Activated B cell treated with CpG ODN at 0.5 μM for 24 hours (primary cell): ENCODE measurements around the gene SLC25A2. TPM values are rescaled to one million over a fixed set of nuclear protein-coding genes. Genes with fewer than 3 reads are reported as not detected.
"Not testable (repeated sequence)": the region's sequence is repeated elsewhere in the genome, so short reads cannot be mapped to it uniquely, and the experiment has no call there.

ENCODE experiments used
- ATAC-seq: fragments of 200-7000 bp; cut with Tn5 transposase; one replicate; pipeline ENCODE4 v1.10.0; 2021; ENCODE audit warnings: low read depth, mild to moderate bottlenecking, moderate library complexity
- CTCF ChIA-PET: fragments of 350-600 bp; sonication (Branson Sonifier 250); formaldehyde crosslinking; loops from one replicate; lab custom pipeline; 2021; ENCODE audit warnings: antibody characterized with exemption; lab: Charles Lee
- POLR2A ChIA-PET: fragments of 350-600 bp; sonication (Branson Sonifier 250); formaldehyde crosslinking; loops from one replicate; lab custom pipeline; 2021; ENCODE audit warnings: antibody characterized with exemption; lab: Charles Lee
- DNase-seq: peaks from one replicate; pipeline ENCODE4 v3.0.0; 2022
- H3K27ac Mint-ChIP-seq: one replicate; pipeline ENCODE4 v1.8.0; 2020; ENCODE audit warnings: mixed read lengths
- H3K27me3 Mint-ChIP-seq: one replicate; pipeline ENCODE4 v1.8.0; 2021; ENCODE audit warnings: mixed read lengths
- H3K36me3 Mint-ChIP-seq: one replicate; pipeline ENCODE4 v1.8.0; 2021; ENCODE audit warnings: low read depth, mixed read lengths
- H3K4me1 Mint-ChIP-seq: one replicate; pipeline ENCODE4 v1.8.0; 2021; ENCODE audit warnings: mixed read lengths
- H3K4me3 Mint-ChIP-seq: one replicate; pipeline ENCODE4 v1.8.0; 2020; ENCODE audit warnings: mild to moderate bottlenecking, mixed read lengths
- H3K9me3 Mint-ChIP-seq: one replicate; pipeline ENCODE4 v1.8.0; 2020; ENCODE audit warnings: mixed read lengths
- intact Hi-C: fragments of 100-400 bp; cut with micrococcal nuclease; formaldehyde crosslinking; loops from one replicate; pipeline ENCODE4 v1.15.1; 2024
- total RNA-seq: library from RNA; stranded (reverse); gene quantifications from 2 replicates; pipeline ENCODE4 v1.2.3, GENCODE V29; 2022
- TF ChIP-seq, protein P1 (sequence below): fragments of 200-600 bp; IDR thresholded peaks from one replicate; pipeline ENCODE4 v1.8.0; 2022; ENCODE audit warnings: antibody characterized with exemption, mild to moderate bottlenecking

SLC25A2 gene
- total RNA-seq, 1 donor from 2014 or later: 3.9 TPM

DNA sequence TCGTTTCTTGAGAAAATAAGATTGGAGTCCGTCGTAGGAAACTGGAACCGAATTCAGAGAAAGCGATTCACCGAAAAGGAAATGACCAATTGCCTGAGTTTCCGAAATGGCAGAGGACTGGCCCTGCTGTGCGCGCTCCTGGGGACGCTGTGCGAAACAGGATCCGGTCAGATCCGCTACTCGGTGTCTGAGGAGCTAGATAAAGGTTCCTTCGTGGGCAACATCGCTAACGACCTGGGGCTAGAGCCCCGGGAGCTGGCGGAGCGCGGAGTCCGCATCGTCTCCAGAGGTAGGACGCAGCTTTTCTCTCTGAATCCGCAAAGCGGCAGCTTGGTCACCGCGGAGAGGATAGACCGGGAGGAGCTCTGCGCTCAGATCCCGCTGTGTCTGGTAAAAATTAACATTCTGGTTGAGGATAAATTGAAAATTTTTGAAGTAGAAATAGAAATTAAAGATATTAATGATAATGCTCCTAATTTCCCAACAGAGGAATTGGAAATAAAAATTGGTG, 40.2 kb upstream of the SLC25A2 start:
- ATAC-seq (no peak), DNase-seq (no peak)
- POLR2A ChIA-PET: no interaction called here
- intact Hi-C loops: no loop called here
- Mint-ChIP-seq H3K4me1 (no peaks in the 10 kb centered on the region), H3K27ac (no peak overlapping the region), H3K27me3 (peaks cover 50% of the 10 kb centered on the region), H3K9me3 (peaks cover 28% of the 10 kb centered on the region), H3K36me3 (peaks cover 2% of the 10 kb centered on the region), H3K4me3 (peak overlapping the region; percentile 7)
- TF ChIP-seq, protein P1, sequence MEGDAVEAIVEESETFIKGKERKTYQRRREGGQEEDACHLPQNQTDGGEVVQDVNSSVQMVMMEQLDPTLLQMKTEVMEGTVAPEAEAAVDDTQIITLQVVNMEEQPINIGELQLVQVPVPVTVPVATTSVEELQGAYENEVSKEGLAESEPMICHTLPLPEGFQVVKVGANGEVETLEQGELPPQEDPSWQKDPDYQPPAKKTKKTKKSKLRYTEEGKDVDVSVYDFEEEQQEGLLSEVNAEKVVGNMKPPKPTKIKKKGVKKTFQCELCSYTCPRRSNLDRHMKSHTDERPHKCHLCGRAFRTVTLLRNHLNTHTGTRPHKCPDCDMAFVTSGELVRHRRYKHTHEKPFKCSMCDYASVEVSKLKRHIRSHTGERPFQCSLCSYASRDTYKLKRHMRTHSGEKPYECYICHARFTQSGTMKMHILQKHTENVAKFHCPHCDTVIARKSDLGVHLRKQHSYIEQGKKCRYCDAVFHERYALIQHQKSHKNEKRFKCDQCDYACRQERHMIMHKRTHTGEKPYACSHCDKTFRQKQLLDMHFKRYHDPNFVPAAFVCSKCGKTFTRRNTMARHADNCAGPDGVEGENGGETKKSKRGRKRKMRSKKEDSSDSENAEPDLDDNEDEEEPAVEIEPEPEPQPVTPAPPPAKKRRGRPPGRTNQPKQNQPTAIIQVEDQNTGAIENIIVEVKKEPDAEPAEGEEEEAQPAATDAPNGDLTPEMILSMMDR: no peak
- CTCF ChIA-PET: interaction anchor here (1.1 kb wide), 1 partner anchor 223 kb away, joined by 3 read pairs; no protein-coding TSS in a partner anchor

DNA sequence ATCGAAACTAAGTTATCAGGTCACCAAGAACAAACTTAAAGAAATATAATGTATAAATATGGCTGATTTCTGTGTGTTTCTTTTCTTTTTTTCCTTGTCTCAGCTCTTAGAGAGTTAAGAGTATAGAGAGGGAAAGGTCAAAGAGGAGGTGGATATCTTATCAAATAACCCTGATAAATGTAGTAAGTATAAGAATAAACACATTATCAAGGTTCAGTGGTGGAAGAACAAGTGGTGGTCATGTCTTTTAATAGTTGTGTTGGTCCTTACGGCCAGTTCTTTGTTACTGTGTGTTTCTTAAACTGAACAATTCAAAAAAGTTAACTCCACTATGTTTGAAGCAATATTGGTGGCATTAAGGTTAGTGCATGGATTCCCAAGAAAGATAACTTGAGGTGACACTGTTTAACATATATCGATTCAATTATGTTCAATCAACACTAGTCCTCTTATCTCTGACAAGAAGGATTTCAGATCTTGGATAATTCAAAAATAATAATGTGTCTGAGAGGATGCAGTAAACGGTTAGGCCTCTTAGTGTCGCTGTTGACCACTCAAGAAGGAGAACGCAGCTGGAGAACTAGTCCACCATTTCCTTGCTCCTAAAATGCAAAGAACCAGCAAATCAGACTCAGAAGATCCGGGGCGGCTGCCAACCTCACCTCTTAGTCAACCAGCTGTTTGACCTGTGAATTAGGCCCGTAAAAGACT, 39.5 kb upstream of the SLC25A2 start, which contains the start of gene PCDHGA3:
PCDHGA3 (plus strand) TSS at position 588 of the 711 bp plus-strand sequence. CDS start 205 bp downstream, outside the sequence.
- no peak for DNase-seq
- Mint-ChIP-seq H3K36me3 (peaks cover 2% of the 10 kb centered on the region), H3K27ac (no peak within 1 kb of the TSS), H3K9me3 (peaks cover 30% of the 10 kb centered on the region), H3K27me3 (peaks cover 50% of the 10 kb centered on the region), H3K4me1 (no peaks in the 10 kb centered on the region), H3K4me3 (peak within 1 kb of the TSS; percentile 7)
- POLR2A ChIA-PET: no interaction called here
- TF ChIP-seq, protein P1: no peak
- ATAC-seq: no peak
- CTCF ChIA-PET: interaction anchor here (1.1 kb wide), 1 partner anchor 224 kb away, joined by 3 read pairs; no protein-coding TSS in a partner anchor
- intact Hi-C loops: no loop called here

DNA sequence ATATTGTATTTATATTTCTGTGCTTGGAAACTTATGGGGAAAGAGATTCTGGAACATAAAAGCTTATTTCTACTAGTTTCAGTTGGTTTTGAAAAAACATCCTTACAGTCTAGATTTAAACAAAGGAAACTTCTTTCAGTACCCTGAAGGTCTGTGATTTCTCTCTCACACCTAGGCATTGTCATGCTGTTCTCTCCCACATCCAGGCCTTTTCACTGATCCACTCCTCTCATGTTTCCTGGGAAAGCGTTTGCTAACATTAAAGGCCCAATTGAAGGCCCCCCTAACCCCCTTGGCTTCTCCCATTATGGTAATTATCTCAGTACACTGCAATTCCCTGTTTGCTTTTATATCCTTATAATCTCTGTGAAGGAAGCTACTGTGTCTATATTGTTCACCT, 38.9 kb upstream of the SLC25A2 start:
- ChIA-PET CTCF (no interaction called here), POLR2A (no interaction called here)
- DNase-seq (no peak), ATAC-seq (no peak)
- Mint-ChIP-seq H3K9me3 (peaks cover 35% of the 10 kb centered on the region), H3K27me3 (peaks cover 52% of the 10 kb centered on the region), H3K4me3 (no peak overlapping the region), H3K4me1 (no peaks in the 10 kb centered on the region), H3K27ac (no peak overlapping the region), H3K36me3 (peaks cover 4% of the 10 kb centered on the region)
- intact Hi-C loops: no loop called here
- TF ChIP-seq, protein P1: no peak

DNA sequence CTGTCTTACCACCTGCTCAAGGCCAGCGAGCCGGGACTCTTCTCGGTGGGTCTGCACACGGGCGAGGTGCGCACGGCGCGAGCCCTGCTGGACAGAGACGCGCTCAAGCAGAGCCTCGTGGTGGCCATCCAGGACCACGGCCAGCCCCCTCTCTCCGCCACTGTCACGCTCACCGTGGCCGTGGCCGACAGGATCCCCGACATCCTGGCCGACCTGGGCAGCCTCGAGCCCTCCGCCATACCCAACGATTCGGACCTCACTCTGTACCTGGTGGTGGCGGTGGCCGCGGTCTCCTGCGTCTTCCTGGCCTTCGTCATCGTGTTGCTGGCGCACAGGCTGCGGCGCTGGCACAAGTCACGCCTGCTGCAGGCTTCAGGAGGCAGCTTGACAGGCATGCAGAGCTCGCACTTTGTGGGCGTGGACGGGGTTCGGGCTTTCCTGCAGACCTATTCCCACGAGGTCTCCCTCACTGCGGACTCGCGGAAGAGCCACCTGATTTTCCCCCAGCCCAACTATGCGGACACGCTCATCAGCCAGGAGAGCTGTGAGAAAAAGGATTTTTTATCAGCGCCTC, 37.0 kb upstream of the SLC25A2 start:
- intact Hi-C loops: not testable (repeated sequence)

DNA sequence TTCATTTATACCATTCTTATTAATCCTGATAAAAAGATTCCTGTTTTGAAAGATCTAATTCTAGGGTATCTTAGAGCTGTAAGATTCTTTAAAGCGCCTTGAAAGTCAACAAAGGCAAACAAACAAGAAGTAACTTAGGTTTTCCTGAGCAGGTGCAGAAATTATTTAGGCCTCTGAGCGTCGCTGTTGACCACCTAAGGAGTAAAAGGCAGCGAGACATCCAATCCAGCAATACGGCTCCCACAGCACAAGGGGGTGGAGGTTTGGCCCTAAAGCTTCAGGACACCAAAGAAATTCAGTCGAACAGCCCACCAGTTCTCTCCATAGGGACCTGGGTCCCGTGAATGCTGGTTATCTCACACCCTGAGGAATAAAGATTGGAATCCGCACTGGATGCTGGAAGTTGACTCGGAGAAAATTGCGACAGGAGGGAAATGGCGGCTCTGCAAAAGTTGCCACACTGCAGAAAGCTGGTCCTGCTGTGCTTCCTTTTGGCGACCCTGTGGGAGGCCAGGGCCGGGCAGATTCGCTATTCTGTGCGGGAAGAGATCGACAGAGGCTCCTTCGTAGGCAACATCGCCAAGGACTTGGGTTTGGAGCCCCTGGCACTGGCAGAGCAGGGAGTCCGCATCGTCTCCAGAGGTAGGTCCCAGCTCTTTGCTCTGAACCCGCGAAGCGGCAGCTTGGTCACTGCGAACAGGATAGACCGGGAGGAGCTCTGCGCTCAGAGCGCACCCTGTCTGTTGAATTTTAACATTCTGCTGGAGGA, 34.9 kb upstream of the SLC25A2 start, which contains the start of gene PCDHGA2:
PCDHGA2 (plus strand) TSS at position 223 of the 769 bp plus-strand sequence.
- TF ChIP-seq, protein P1: no peak
- ATAC-seq (no peak), DNase-seq (no peak)
- Mint-ChIP-seq H3K4me3 (no peak within 1 kb of the TSS), H3K27ac (no peak within 1 kb of the TSS), H3K4me1 (peaks cover 2% of the 10 kb centered on the region), H3K9me3 (peaks cover 45% of the 10 kb centered on the region), H3K27me3 (peaks cover 60% of the 10 kb centered on the region), H3K36me3 (peaks cover 10% of the 10 kb centered on the region)
- POLR2A ChIA-PET: no interaction called here
- CTCF ChIA-PET: no interaction called here
- intact Hi-C loops: no loop called here

More for the DNA sequence above, 37.0 kb upstream of the SLC25A2 start:
- POLR2A ChIA-PET, ATAC-seq, H3K4me3 Mint-ChIP-seq, H3K4me1 Mint-ChIP-seq, H3K27ac Mint-ChIP-seq, H3K36me3 Mint-ChIP-seq, DNase-seq, CTCF ChIA-PET: not testable (repeated sequence)
- Mint-ChIP-seq H3K9me3 (peaks cover 41% of the 10 kb centered on the region), H3K27me3 (peaks cover 61% of the 10 kb centered on the region)

DNA sequence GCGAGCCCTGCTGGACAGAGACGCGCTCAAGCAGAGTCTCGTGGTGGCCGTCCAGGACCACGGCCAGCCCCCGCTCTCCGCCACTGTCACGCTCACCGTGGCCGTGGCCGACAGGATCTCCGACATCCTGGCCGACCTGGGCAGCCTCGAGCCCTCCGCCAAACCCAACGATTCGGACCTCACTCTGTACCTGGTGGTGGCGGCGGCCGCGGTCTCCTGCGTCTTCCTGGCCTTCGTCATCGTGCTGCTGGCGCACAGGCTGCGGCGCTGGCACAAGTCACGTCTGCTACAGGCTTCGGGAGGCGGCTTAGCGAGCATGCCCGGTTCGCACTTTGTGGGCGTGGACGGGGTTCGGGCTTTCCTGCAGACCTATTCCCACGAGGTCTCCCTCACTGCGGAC, 28.7 kb upstream of the SLC25A2 start:
- POLR2A ChIA-PET, H3K4me1 Mint-ChIP-seq, H3K27ac Mint-ChIP-seq, ATAC-seq, DNase-seq, intact Hi-C loops, H3K4me3 Mint-ChIP-seq: not testable (repeated sequence)
- Mint-ChIP-seq H3K36me3 (peaks cover 12% of the 10 kb centered on the region), H3K27me3 (peaks cover 54% of the 10 kb centered on the region), H3K9me3 (peaks cover 39% of the 10 kb centered on the region)
- CTCF ChIA-PET: interaction anchor here (0.8 kb wide), 1 partner anchor 37 kb away, joined by 3 read pairs; the partner anchor contains the start of gene PCDHGB3
